ENCODE results near the gene CDH20. TPM values are rescaled to one million over a fixed set of nuclear protein-coding genes. Genes with fewer than 3 reads are reported as not detected.

Gene CDH20
- total and polyA plus RNA-seq, 2 donors: 0.09 to 0.21 TPM

- no peak overlapping the region for H3K27ac ChIP-seq (ENCODE audit: low read depth in 1 of 2, low read length in 1 of 2)
- no peak overlapping the region for H3K4me3 ChIP-seq (ENCODE audit: low read length in 2 of 2)
- no peaks in the 10 kb centered on the region for H3K9me3 ChIP-seq (ENCODE audit: control insufficient read depth in 2 of 2, insufficient read depth in 1 of 2, low read length in 1 of 2)
- DNase-seq (ENCODE audit: low read depth in 6 of 9, low spot score in 9 of 9): no peak
- no peaks in the 10 kb centered on the region for H3K27me3 ChIP-seq (ENCODE audit: control insufficient read depth in 2 of 2, insufficient read depth in 1 of 2, low read length in 1 of 2)
- H3K4me1 ChIP-seq (ENCODE audit: control insufficient read depth in 2 of 2, insufficient read depth in 2 of 2, low read length in 2 of 2): no peaks in the 10 kb centered on the region
- 45% methylated on average over 2 of the region's 2 CpGs for WGBS
- no peaks in the 10 kb centered on the region for H3K36me3 ChIP-seq (ENCODE audit: control insufficient read depth in 2 of 2, insufficient read depth in 2 of 2, low read length in 1 of 2)
Measured at GRCh38 chr18:61556862-61557261, 223.6 kb downstream of the CDH20 start.

- DNase-seq (ENCODE audit: low read depth in 6 of 9, low spot score in 9 of 9): no peak
- H3K27ac ChIP-seq (ENCODE audit: low read depth in 1 of 2, low read length in 1 of 2): no peak overlapping the region
Measured at GRCh38 chr18:61569176-61569892, 236.1 kb downstream of the CDH20 start.

GRCh38 chr18:61570070-61570469, 236.8 kb downstream of the CDH20 start:
- H3K27ac ChIP-seq (ENCODE audit: low read depth in 1 of 2, low read length in 1 of 2): no peak overlapping the region
- H3K4me1 ChIP-seq (ENCODE audit: control insufficient read depth in 2 of 2, insufficient read depth in 2 of 2, low read length in 2 of 2): no peaks in the 10 kb centered on the region
- H3K4me3 ChIP-seq (ENCODE audit: low read length in 2 of 2): no peak overlapping the region
- DNase-seq (ENCODE audit: low read depth in 6 of 9, low spot score in 9 of 9): no peak
- WGBS: 94% methylated on average over 3 of the region's 3 CpGs
- H3K36me3 ChIP-seq (ENCODE audit: control insufficient read depth in 2 of 2, insufficient read depth in 2 of 2, low read length in 1 of 2): no peaks in the 10 kb centered on the region
- no peaks in the 10 kb centered on the region for H3K9me3 ChIP-seq (ENCODE audit: control insufficient read depth in 2 of 2, insufficient read depth in 1 of 2, low read length in 1 of 2)
- H3K27me3 ChIP-seq (ENCODE audit: control insufficient read depth in 2 of 2, insufficient read depth in 1 of 2, low read length in 1 of 2): no peaks in the 10 kb centered on the region

More at GRCh38 chr18:61569176-61569892, 236.1 kb downstream of the CDH20 start:
- no peaks in the 10 kb centered on the region for H3K27me3 ChIP-seq (ENCODE audit: control insufficient read depth in 2 of 2, insufficient read depth in 1 of 2, low read length in 1 of 2)
- H3K36me3 ChIP-seq (ENCODE audit: control insufficient read depth in 2 of 2, insufficient read depth in 2 of 2, low read length in 1 of 2): no peaks in the 10 kb centered on the region
- H3K4me3 ChIP-seq (ENCODE audit: low read length in 2 of 2): no peak overlapping the region
- WGBS: 92% methylated on average over 9 of the region's 9 CpGs
- H3K4me1 ChIP-seq (ENCODE audit: control insufficient read depth in 2 of 2, insufficient read depth in 2 of 2, low read length in 2 of 2): no peaks in the 10 kb centered on the region
- no peaks in the 10 kb centered on the region for H3K9me3 ChIP-seq (ENCODE audit: control insufficient read depth in 2 of 2, insufficient read depth in 1 of 2, low read length in 1 of 2)

- no peak for DNase-seq (ENCODE audit: low read depth in 6 of 9, low spot score in 9 of 9)
- Histone ChIP-seq H3K27ac (ENCODE audit: low read depth in 1 of 2, low read length in 1 of 2) (no peak overlapping the region), H3K4me3 (ENCODE audit: low read length in 2 of 2) (no peak overlapping the region), H3K36me3 (ENCODE audit: control insufficient read depth in 2 of 2, insufficient read depth in 2 of 2, low read length in 1 of 2) (no peaks in the 10 kb centered on the region), H3K9me3 (ENCODE audit: control insufficient read depth in 2 of 2, insufficient read depth in 1 of 2, low read length in 1 of 2) (no peaks in the 10 kb centered on the region), H3K4me1 (ENCODE audit: control insufficient read depth in 2 of 2, insufficient read depth in 2 of 2, low read length in 2 of 2) (no peaks in the 10 kb centered on the region), H3K27me3 (ENCODE audit: control insufficient read depth in 2 of 2, insufficient read depth in 1 of 2, low read length in 1 of 2) (no peaks in the 10 kb centered on the region)
- WGBS: 91% methylated on average over 4 of the region's 4 CpGs
Measured at GRCh38 chr18:61572084-61572655, 238.9 kb downstream of the CDH20 start.

GRCh38 chr18:61572871-61573270, 239.6 kb downstream of the CDH20 start:
- no peak overlapping the region for H3K4me3 ChIP-seq (ENCODE audit: low read length in 2 of 2)
- no peaks in the 10 kb centered on the region for H3K4me1 ChIP-seq (ENCODE audit: control insufficient read depth in 2 of 2, insufficient read depth in 2 of 2, low read length in 2 of 2)
- H3K36me3 ChIP-seq (ENCODE audit: control insufficient read depth in 2 of 2, insufficient read depth in 2 of 2, low read length in 1 of 2): no peaks in the 10 kb centered on the region
- WGBS: 91% methylated on average over 1 of the region's 1 CpG
- H3K9me3 ChIP-seq (ENCODE audit: control insufficient read depth in 2 of 2, insufficient read depth in 1 of 2, low read length in 1 of 2): no peaks in the 10 kb centered on the region
- no peak for DNase-seq (ENCODE audit: low read depth in 6 of 9, low spot score in 9 of 9)
- H3K27me3 ChIP-seq (ENCODE audit: control insufficient read depth in 2 of 2, insufficient read depth in 1 of 2, low read length in 1 of 2): no peaks in the 10 kb centered on the region
- no peak overlapping the region for H3K27ac ChIP-seq (ENCODE audit: low read depth in 1 of 2, low read length in 1 of 2)

- no peaks in the 10 kb centered on the region for H3K9me3 ChIP-seq (ENCODE audit: control insufficient read depth in 2 of 2, insufficient read depth in 1 of 2, low read length in 1 of 2)
- H3K4me1 ChIP-seq (ENCODE audit: control insufficient read depth in 2 of 2, insufficient read depth in 2 of 2, low read length in 2 of 2): no peaks in the 10 kb centered on the region
- no peak for DNase-seq (ENCODE audit: low read depth in 6 of 9, low spot score in 9 of 9)
- no peaks in the 10 kb centered on the region for H3K27me3 ChIP-seq (ENCODE audit: control insufficient read depth in 2 of 2, insufficient read depth in 1 of 2, low read length in 1 of 2)
- H3K27ac ChIP-seq (ENCODE audit: low read depth in 1 of 2, low read length in 1 of 2): no peak overlapping the region
- H3K4me3 ChIP-seq (ENCODE audit: low read length in 2 of 2): no peak overlapping the region
- no peaks in the 10 kb centered on the region for H3K36me3 ChIP-seq (ENCODE audit: control insufficient read depth in 2 of 2, insufficient read depth in 2 of 2, low read length in 1 of 2)
Measured at GRCh38 chr18:61574665-61575064, 241.4 kb downstream of the CDH20 start.

- Histone ChIP-seq H3K4me3 (ENCODE audit: low read length in 2 of 2) (no peak overlapping the region), H3K27me3 (ENCODE audit: control insufficient read depth in 2 of 2, insufficient read depth in 1 of 2, low read length in 1 of 2) (no peaks in the 10 kb centered on the region), H3K36me3 (ENCODE audit: control insufficient read depth in 2 of 2, insufficient read depth in 2 of 2, low read length in 1 of 2) (no peaks in the 10 kb centered on the region), H3K4me1 (ENCODE audit: control insufficient read depth in 2 of 2, insufficient read depth in 2 of 2, low read length in 2 of 2) (no peaks in the 10 kb centered on the region), H3K27ac (ENCODE audit: low read depth in 1 of 2, low read length in 1 of 2) (no peak overlapping the region), H3K9me3 (ENCODE audit: control insufficient read depth in 2 of 2, insufficient read depth in 1 of 2, low read length in 1 of 2) (no peaks in the 10 kb centered on the region)
- DNase-seq (ENCODE audit: low read depth in 6 of 9, low spot score in 9 of 9): no peak
- WGBS: 91% methylated on average over 3 of the region's 3 CpGs
Measured at GRCh38 chr18:61575419-61575818, 242.2 kb downstream of the CDH20 start.

GRCh38 chr18:61578846-61579245, 245.6 kb downstream of the CDH20 start:
- Histone ChIP-seq H3K36me3 (ENCODE audit: control insufficient read depth in 2 of 2, insufficient read depth in 2 of 2, low read length in 1 of 2) (no peaks in the 10 kb centered on the region), H3K4me1 (ENCODE audit: control insufficient read depth in 2 of 2, insufficient read depth in 2 of 2, low read length in 2 of 2) (no peaks in the 10 kb centered on the region), H3K27ac (ENCODE audit: low read depth in 1 of 2, low read length in 1 of 2) (no peak overlapping the region), H3K4me3 (ENCODE audit: low read length in 2 of 2) (no peak overlapping the region), H3K9me3 (ENCODE audit: control insufficient read depth in 2 of 2, insufficient read depth in 1 of 2, low read length in 1 of 2) (no peaks in the 10 kb centered on the region), H3K27me3 (ENCODE audit: control insufficient read depth in 2 of 2, insufficient read depth in 1 of 2, low read length in 1 of 2) (peaks cover 2 to 15% of the 10 kb centered on the region in 2 donors)
- WGBS: 95% methylated on average over 2 of the region's 2 CpGs
- no peak for DNase-seq (ENCODE audit: low read depth in 6 of 9, low spot score in 9 of 9)

GRCh38 chr18:61579581-61579980, 246.4 kb downstream of the CDH20 start:
- WGBS: 60% methylated on average over 2 of the region's 2 CpGs
- Histone ChIP-seq H3K36me3 (ENCODE audit: control insufficient read depth in 2 of 2, insufficient read depth in 2 of 2, low read length in 1 of 2) (no peaks in the 10 kb centered on the region), H3K27me3 (ENCODE audit: control insufficient read depth in 2 of 2, insufficient read depth in 1 of 2, low read length in 1 of 2) (peaks cover 2 to 15% of the 10 kb centered on the region in 2 donors), H3K27ac (ENCODE audit: low read depth in 1 of 2, low read length in 1 of 2) (no peak overlapping the region), H3K4me3 (ENCODE audit: low read length in 2 of 2) (no peak overlapping the region), H3K4me1 (ENCODE audit: control insufficient read depth in 2 of 2, insufficient read depth in 2 of 2, low read length in 2 of 2) (no peaks in the 10 kb centered on the region), H3K9me3 (ENCODE audit: control insufficient read depth in 2 of 2, insufficient read depth in 1 of 2, low read length in 1 of 2) (no peaks in the 10 kb centered on the region)
- DNase-seq (ENCODE audit: low read depth in 6 of 9, low spot score in 9 of 9): no peak

Data from thymus (tissue), 11 donors.